HG03108 (cell line): Measurements from ENCODE around the gene HES2.
"Not testable (repeated sequence)": the region's sequence is repeated elsewhere in the genome, so short reads cannot be mapped to it uniquely, and the experiment has no call there.

ENCODE experiments used
- ATAC-seq: cut with Tn5 transposase; IDR thresholded peaks from one replicate; pipeline ENCODE4 v1.9.1; 2021; ENCODE audit warnings: moderate library complexity; ENCODE audit not compliant: unreplicated experiment

The HES2 gene

DNA sequence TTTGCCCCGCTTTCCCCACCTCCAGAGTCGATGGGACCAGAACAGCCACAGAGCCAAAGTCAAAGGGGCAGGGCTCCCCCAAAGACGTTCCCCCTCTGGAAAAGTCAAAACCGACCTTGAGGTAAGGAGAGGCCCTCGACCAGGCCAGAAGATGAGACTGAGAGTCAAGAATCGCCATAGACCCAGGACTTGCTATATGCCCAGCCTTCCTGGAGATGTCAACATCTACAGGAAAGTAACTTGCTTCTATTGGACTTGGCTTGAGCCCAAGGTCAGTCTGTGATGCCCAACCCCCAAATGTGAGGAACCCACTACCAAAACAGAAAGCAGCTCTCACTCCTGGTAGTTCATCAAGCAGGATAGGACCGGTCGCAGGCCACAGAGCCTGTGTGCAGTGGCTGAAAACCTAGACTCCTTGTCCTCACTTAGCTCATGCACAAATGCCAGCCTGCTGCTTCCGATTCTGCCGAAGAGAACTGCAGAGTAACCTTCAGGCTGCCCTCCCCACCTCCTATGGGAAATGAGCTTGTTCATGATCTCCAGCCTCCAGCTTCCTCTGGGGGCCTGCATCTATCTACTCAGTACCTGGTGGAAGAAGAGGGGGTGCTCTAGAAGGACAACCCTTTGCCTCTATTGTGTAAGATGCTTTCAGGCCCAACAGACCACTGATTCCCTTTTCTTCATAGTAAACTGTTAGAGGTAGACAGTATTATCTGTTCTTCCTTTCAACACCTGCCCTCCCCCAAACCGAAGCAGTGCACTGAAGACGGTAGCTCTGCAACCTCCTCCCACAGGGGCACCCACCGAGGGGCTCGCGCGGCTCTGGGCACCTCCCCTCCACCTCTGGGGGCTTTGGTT lies 27.5 kb downstream of the HES2 start:
- no peak for ATAC-seq

DNA sequence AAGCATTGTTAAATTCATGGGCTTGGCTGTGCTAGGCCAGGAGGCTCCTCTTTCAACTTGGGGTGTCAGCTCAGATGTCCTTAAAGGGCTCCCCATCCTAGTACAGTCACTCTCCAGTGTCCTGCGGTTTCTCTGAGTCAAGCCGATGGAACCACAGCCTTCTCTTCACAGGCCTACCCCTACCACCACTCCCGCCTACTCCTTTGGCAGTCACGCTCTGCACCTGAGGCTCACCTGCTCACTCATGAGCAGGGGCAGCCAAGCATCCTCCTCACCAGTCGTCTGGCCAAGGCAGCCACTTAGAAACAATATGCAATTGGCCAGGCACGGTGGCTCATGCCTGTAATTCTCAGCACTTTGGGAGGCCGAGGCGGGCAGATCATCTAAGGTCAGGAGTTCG lies 29.7 kb downstream of the HES2 start:
- no peak for ATAC-seq

GRCh38 chr1:6386371-6386949 lies 33.3 kb downstream of the HES2 start:
- ATAC-seq, result no peak

DNA sequence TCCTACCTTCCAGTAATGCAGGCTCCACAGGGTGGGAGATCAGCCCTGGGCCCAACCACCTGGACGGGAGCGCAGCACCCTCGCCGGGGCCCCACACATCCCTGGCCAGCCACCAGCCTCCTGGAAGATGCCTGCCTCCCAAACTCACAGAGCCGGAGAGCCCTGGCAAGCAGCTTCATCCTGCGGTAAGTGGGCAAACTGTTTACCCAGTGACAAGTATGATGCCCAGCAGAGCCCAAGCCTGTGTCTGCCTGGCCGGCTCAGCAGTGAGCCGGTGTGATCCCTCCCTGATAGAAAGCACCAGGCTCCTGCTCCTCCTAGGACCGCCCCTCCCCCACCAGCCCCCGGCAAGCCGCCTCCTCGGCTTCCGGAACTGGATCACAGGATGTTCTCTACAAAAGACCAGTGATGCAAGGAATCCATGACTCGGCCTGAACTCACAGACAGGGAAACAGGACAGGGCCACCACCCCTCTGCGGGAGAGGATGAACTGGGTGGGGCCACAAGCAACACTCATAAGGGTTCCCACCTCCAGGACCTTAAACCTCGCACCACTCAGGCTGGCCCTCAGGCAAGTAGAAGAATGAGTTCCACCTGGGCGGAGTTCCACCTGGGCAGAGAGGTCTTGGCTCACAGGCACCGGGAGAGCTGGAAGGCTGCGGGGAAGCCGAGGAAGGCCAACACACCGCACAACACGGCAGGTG lies 34.1 kb downstream of the HES2 start:
- no peak for ATAC-seq

GRCh38 chr1:6384962-6385361 lies 34.8 kb downstream of the HES2 start:
- ATAC-seq, result no peak

- ATAC-seq, result no peak
Observed at GRCh38 chr1:6384135-6384534, 35.6 kb downstream of the HES2 start.

- ATAC-seq, result no peak
Observed at GRCh38 chr1:6380037-6380436, 39.7 kb downstream of the HES2 start.

DNA sequence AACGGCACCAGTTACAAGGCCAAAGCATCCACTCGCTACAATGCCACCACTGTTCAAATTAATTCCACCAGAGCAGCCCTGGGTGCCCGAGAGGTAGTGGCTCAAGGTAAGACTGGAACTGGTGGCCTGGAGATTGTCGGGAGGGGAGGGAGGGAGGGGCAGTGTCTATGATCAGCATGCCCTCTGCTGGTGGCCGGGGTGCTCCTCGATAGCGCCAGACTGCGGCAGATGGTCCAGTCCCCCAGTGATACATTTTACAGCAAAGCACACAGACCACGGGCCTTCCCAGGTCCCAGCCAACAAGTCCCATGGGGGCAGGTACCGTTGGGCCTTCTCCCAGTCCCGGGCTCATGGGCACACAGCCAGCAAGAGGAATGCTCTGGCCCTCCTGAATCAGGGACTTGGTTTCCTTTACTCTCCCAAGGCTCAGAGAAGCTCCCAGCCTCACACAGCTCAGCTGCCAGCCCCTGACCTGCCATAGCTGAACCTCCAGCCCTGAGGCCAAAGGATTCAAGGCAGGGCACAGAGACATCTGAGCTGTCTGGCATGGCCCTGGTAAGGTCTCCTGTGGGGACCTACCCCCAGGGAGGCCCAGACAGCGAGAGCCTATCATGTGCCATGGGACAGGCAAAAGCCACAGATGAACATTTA lies 41.5 kb downstream of the HES2 start:
- no peak for ATAC-seq

DNA sequence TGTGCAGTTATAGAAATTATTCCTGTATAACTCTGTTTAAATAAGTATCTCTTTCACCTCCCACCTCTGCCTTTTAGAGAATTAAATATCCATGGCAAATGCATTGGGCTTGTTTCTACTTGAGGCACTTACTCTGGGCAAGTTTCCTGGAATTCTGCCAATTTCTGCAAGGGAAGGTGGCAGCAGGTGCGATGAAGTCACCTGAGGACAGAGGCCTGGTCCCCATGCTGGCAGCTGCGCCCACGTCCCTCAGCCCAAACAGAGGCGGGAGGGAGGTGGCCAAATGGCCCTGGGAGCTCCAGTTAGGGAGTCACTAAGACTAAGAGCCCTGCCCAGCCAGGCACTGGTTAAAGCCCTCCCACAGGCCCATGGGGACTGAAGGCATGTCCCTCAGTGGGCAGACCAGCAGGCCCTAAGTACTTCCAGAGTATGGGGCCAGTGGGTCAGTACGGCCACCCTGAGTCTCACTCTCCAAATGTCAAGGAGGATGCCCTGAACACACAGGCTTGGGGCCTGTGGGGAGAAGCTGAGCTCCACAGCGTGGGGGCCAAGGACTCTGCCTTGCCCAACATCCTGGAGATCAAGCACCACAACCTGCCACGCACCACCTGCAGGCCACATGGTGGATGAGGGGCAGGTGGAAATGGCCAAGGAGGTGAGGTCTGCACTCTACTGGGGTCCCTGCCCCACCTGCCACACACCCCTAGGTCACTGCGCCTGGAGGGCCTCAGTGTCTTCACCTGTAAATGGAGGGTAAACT lies 45.6 kb downstream of the HES2 start:
- ATAC-seq, result no peak

GRCh38 chr1:6372236-6372635 lies 47.5 kb downstream of the HES2 start:
- ATAC-seq, result not testable (repeated sequence)

DNA sequence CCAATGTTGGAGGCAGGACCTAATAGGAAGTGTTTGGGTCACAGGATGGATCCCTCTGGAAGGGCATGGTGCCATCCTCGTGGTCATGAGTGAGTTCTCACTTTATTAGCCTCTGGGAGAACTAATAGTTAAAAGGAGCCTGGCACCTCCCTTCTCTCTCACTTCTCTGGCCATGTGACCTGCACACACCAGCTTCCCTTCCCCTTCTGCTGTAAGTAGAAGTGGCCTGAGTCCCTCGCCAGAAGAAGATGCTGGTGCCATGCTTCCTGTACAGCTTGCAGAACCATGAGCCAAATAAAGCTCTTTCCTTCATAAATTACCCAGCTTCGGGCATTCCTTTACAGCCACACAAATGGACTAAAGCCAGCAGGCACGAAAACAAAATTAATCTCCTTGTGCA lies 49.7 kb downstream of the HES2 start:
- ATAC-seq, result no peak

- no peak for ATAC-seq
Observed at GRCh38 chr1:6367381-6368012, 52.2 kb downstream of the HES2 start.

GRCh38 chr1:6365047-6365446 lies 54.7 kb downstream of the HES2 start:
- ATAC-seq, result no peak

DNA sequence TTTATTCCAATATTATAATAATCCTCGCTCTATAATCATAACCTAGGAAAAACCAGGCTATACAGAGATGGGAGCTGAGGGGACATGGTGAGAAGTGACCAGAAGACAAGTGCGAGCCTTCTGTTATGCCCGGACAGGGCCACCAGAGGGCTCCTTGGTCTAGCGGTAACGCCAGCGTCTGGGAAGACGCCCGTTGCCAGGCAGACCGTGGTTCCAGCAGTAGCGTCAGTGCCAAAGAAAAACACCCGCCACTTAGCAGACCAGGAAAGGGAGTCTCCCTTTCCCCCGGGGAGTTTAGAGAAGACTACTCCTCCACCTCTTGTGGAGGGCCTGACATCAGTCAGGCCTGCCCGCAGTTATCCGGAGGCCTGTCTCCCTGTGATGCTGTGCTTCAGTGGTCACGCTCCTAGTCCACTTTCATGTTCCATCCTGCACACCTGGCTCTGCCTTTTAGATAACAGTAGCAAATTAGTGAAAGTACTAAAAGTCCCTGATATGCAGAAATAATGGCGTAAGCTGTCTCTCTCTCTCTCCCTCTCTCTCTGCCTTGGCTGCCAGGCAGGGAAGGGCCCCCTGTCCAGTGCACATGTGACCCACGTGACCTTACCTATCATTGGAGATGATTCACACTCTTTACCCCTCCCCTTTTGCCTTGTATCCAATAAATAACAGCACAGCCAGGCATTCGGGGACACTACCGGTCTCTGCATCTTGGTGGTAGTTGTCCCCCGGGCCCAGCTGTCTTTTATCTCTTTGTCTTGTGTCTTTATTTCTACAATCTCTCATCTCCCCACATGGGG lies 56.4 kb downstream of the HES2 start:
- ATAC-seq, result not testable (repeated sequence)
